OCI-LY3 (cell line): Measurements from ENCODE around the gene SSPN.

Experiments
- H2AFZ ChIP-seq: fragments of 200-600, 300-600 bp; shearing (Covaris generic); 2 replicates; pipeline ENCODE4 v1.6.0; 2014; ENCODE audit warnings: antibody characterized with exemption, low read depth, low read length
- H3K27ac ChIP-seq: fragments of 200-600, 300-600 bp; sonication (generic); 2 replicates; pipeline ENCODE4 v1.5.1; 2014; ENCODE audit warnings: mild to moderate bottlenecking, low read length, moderate library complexity, mixed read lengths
- H3K27me3 ChIP-seq: fragments of 200-600, 300-600 bp; sonication (generic); 2 replicates; pipeline ENCODE4 v1.6.1; 2014; ENCODE audit warnings: low read depth, low read length, mixed read lengths
- H3K36me3 ChIP-seq: fragments of 200-600, 300-600 bp; sonication (generic); replicated peaks from 2 replicates; pipeline ENCODE3; 2014; ENCODE audit warnings: low read depth, low read length, mixed read lengths
- H3K4me1 ChIP-seq: fragments of 300-600, 200-600 bp; sonication (generic); 2 replicates; pipeline ENCODE4 v1.6.1; 2014; ENCODE audit warnings: low read length, mixed read lengths
- H3K4me2 ChIP-seq: fragments of 200-600, 300-600 bp; sonication (generic); 2 replicates; pipeline ENCODE4 v1.6.1; 2014; ENCODE audit warnings: low read length, mixed read lengths
- H3K4me3 ChIP-seq: fragments of 300-600, 200-600 bp; sonication (generic); 2 replicates; pipeline ENCODE4 v1.5.1; 2014; ENCODE audit warnings: antibody characterized with exemption, mild to moderate bottlenecking, low read length, moderate library complexity
- H3K79me2 ChIP-seq: fragments of 300-600, 200-600 bp; shearing (Covaris generic); 2 replicates; pipeline ENCODE4 v1.6.1; 2014; ENCODE audit warnings: mild to moderate bottlenecking, low read length, mixed read lengths
- H3K9ac ChIP-seq: fragments of 300-600, 200-600 bp; shearing (Covaris generic); 2 replicates; pipeline ENCODE4 v1.6.0; 2014; ENCODE audit warnings: mild to moderate bottlenecking, low read length, moderate library complexity
- H3K9me3 ChIP-seq: fragments of 200-600, 300-600 bp; shearing (Covaris generic); 2 replicates; pipeline ENCODE4 v1.6.1; 2014; ENCODE audit warnings: low read length, mixed read lengths; ENCODE audit not compliant: insufficient read depth
- H4K20me1 ChIP-seq: fragments of 200-600, 300-600 bp; sonication (generic); 2 replicates; pipeline ENCODE4 v1.6.1; 2016; ENCODE audit warnings: low read length, mixed read lengths; ENCODE audit not compliant: insufficient read depth
- CTCF ChIP-seq: fragments of 200-600, 300-600 bp; sonication (generic); IDR thresholded peaks from 2 replicates; pipeline ENCODE4 v1.5.1; 2014; ENCODE audit warnings: antibody characterized with exemption, low read length, low read depth
- EZH2phosphoT487 ChIP-seq: fragments of 200-600 bp; shearing (Covaris generic); IDR thresholded peaks from 2 replicates; pipeline ENCODE4 v1.6.1; 2018; ENCODE audit warnings: antibody characterized with exemption, mixed run types, low read depth

SSPN gene

GRCh38 chr12:26281320-26281719, 85.9 kb downstream of the SSPN start:
- H3K4me3 ChIP-seq: no peak overlapping the region
- no peak overlapping the region for H3K27ac ChIP-seq
- H3K4me2 ChIP-seq: no peak overlapping the region
- no peaks in the 10 kb centered on the region for H3K79me2 ChIP-seq
- no peaks in the 10 kb centered on the region for H4K20me1 ChIP-seq
- peaks cover 13% of the 10 kb centered on the region; the same call in 1 of the 2 replicates for H3K27me3 ChIP-seq
- H3K9ac ChIP-seq: no peak overlapping the region
- TF ChIP-seq CTCF (no peak), EZH2phosphoT487 (no peak)
- no peaks in the 10 kb centered on the region for H3K36me3 ChIP-seq
- no peaks in the 10 kb centered on the region for H3K9me3 ChIP-seq
- H3K4me1 ChIP-seq: peaks cover 16% of the 10 kb centered on the region
- no peak overlapping the region for H2AFZ ChIP-seq

- peaks cover 13% of the 10 kb centered on the region; the same call in 1 of the 2 replicates for H3K27me3 ChIP-seq
- H3K4me1 ChIP-seq: peaks cover 16% of the 10 kb centered on the region
- no peaks in the 10 kb centered on the region for H3K36me3 ChIP-seq
- no peak overlapping the region for H3K9ac ChIP-seq
- H4K20me1 ChIP-seq: no peaks in the 10 kb centered on the region
- H3K27ac ChIP-seq: no peak overlapping the region
- no peak overlapping the region for H3K4me3 ChIP-seq
- no peaks in the 10 kb centered on the region for H3K79me2 ChIP-seq
- H3K4me2 ChIP-seq: no peak overlapping the region
- no peaks in the 10 kb centered on the region for H3K9me3 ChIP-seq
- H2AFZ ChIP-seq: no peak overlapping the region
- TF ChIP-seq EZH2phosphoT487 (no peak), CTCF (no peak)
Observed at GRCh38 chr12:26282339-26282940, 87.1 kb downstream of the SSPN start.

GRCh38 chr12:26283046-26283445, 87.7 kb downstream of the SSPN start:
- H3K4me2 ChIP-seq: no peak overlapping the region
- H2AFZ ChIP-seq: no peak overlapping the region
- H3K4me3 ChIP-seq: no peak overlapping the region
- H3K79me2 ChIP-seq: no peaks in the 10 kb centered on the region
- TF ChIP-seq CTCF: no peak
- TF ChIP-seq EZH2phosphoT487: no peak
- H3K9me3 ChIP-seq: no peaks in the 10 kb centered on the region
- no peak overlapping the region for H3K9ac ChIP-seq
- peaks cover 13% of the 10 kb centered on the region; the same call in 1 of the 2 replicates for H3K27me3 ChIP-seq
- H3K4me1 ChIP-seq: peaks cover 13% of the 10 kb centered on the region
- H3K27ac ChIP-seq: no peak overlapping the region
- H4K20me1 ChIP-seq: no peaks in the 10 kb centered on the region
- H3K36me3 ChIP-seq: no peaks in the 10 kb centered on the region

- Histone ChIP-seq H4K20me1 (no peaks in the 10 kb centered on the region), H3K27me3 (peaks cover 13% of the 10 kb centered on the region; the same call in 1 of the 2 replicates), H3K79me2 (no peaks in the 10 kb centered on the region), H3K4me3 (no peak overlapping the region), H3K4me2 (no peak overlapping the region), H3K36me3 (no peaks in the 10 kb centered on the region), H2AFZ (no peak overlapping the region), H3K9me3 (no peaks in the 10 kb centered on the region), H3K27ac (no peak overlapping the region), H3K9ac (no peak overlapping the region), H3K4me1 (peaks cover 7% of the 10 kb centered on the region)
- TF ChIP-seq EZH2phosphoT487: no peak
- TF ChIP-seq CTCF: no peak
Observed at GRCh38 chr12:26283617-26284016, 88.2 kb downstream of the SSPN start.
